Activated CD4-positive, alpha-beta T cell treated with anti-CD3 and anti-CD28 coated beads, Interleukin-2, amount 10 ng/mL, durations not matched to agents 24 days and 14 days (primary cell): ENCODE results near the gene TMEM269. TPM values are rescaled to one million over a fixed set of nuclear protein-coding genes. Genes with fewer than 3 reads are reported as not detected.

Experiments
- DNase-seq: peaks from one replicate; pipeline ENCODE4 v3.0.0; 2022
- H3K27ac Mint-ChIP-seq: one replicate; pipeline ENCODE4 v1.8.0; 2022; ENCODE audit warnings: mild to moderate bottlenecking, mixed read lengths
- H3K27me3 Mint-ChIP-seq: one replicate; pipeline ENCODE4 v1.8.0; 2022; ENCODE audit warnings: mixed read lengths
- H3K36me3 Mint-ChIP-seq: one replicate; pipeline ENCODE4 v1.8.0; 2022; ENCODE audit warnings: low read depth, mild to moderate bottlenecking, mixed read lengths
- H3K4me1 Mint-ChIP-seq: one replicate; pipeline ENCODE4 v1.8.0; 2021; ENCODE audit warnings: mixed read lengths
- H3K4me3 Mint-ChIP-seq: one replicate; pipeline ENCODE4 v1.8.0; 2022; ENCODE audit warnings: mild to moderate bottlenecking, moderate library complexity, mixed read lengths
- H3K9me3 Mint-ChIP-seq: one replicate; pipeline ENCODE4 v1.8.0; 2021; ENCODE audit warnings: mixed read lengths
- intact Hi-C: fragments of 100-400 bp; cut with micrococcal nuclease; formaldehyde crosslinking; loops from one replicate; pipeline ENCODE4 v1.15.1; 2023
- total RNA-seq: library from RNA; stranded (reverse); gene quantifications from 2 replicates; pipeline ENCODE4 v1.2.3, GENCODE V29; 2022

TMEM269 gene
- total RNA-seq, 1 donor from 2014 or later, result not detected

DNA sequence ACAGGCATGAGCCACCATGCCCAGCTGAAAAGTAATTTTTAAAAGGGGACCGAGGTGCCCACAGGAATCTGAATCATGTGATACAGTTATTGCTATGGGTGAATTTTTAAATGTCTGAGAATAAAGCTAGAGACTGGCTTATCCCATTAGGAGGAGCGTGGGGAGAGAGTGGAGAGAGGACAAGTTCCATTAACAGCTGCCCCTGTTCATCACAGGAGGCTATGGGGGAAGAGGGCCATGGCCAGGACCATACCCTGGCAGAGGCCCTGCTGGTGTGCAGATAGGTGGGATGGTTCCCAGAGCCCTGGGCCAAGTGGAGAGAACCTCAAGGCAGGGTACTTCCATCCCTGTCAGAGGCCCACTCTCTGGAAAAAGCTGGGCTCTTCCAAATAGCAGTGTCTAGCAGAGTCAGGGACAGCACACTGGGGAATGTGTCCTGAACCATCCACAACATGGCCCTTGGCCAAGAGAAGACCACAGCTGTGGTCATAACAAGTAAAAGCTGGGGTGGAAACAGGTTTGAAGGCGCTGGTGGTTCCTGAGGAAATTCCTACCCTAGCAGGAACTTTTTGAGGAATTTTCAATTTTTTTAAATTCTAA is 48.0 kb downstream of the TMEM269 start:
- intact Hi-C loops, result no loop called here
- H3K4me3 Mint-ChIP-seq, result no peak overlapping the region
- no peak for DNase-seq
- no peaks in the 10 kb centered on the region for H3K9me3 Mint-ChIP-seq
- H3K27me3 Mint-ChIP-seq, result no peaks in the 10 kb centered on the region
- no peak overlapping the region for H3K27ac Mint-ChIP-seq
- H3K4me1 Mint-ChIP-seq, result no peaks in the 10 kb centered on the region
- H3K36me3 Mint-ChIP-seq, result no peaks in the 10 kb centered on the region

DNA sequence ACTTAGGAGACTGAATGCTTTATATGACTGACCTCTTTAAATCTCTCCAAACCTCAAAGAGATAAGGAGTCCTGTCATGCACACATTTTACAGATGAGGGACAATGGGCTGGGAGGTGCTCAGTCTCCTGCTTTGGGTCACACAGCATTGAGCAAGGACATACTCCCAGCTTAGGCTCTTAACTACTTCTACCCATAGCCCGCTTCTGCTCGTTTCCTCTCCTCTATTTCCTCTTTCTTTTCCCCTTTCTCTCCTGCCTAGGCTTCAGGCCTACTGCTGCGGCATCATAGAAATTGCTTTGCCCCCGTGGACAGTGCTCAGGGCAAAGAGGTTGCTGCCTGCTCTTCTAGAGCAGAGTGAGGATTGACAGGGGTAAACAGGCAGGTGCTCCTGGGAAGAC is 49.2 kb downstream of the TMEM269 start:
- H3K4me1 Mint-ChIP-seq, result no peaks in the 10 kb centered on the region
- H3K27me3 Mint-ChIP-seq, result no peaks in the 10 kb centered on the region

DNA sequence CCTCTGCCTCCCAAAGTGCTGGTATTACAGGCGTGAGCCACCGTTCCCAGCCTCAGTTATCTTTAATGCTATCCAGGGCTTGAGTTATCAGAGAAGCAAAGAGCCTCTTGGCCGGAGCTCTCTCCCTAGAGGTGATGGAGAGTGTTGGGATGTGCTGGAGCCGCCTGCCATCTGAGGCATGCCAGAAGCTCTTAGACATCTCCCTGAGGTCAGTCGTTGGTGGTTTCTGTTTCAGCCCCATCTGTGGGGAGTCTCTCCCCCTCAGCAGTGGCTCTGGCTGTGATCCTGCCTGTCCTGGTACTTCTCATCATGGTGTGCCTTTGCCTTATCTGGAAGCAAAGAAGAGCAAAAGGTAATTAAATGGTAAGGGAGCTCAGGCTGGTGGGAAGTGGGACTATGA is 50.0 kb downstream of the TMEM269 start:
- no peaks in the 10 kb centered on the region for H3K4me1 Mint-ChIP-seq

More for the DNA sequence above, 49.2 kb downstream of the TMEM269 start:
- no peak overlapping the region for H3K4me3 Mint-ChIP-seq
- no peaks in the 10 kb centered on the region for H3K9me3 Mint-ChIP-seq
- intact Hi-C loops, result no loop called here
- no peak overlapping the region for H3K27ac Mint-ChIP-seq
- H3K36me3 Mint-ChIP-seq, result no peaks in the 10 kb centered on the region
- no peak for DNase-seq

DNA sequence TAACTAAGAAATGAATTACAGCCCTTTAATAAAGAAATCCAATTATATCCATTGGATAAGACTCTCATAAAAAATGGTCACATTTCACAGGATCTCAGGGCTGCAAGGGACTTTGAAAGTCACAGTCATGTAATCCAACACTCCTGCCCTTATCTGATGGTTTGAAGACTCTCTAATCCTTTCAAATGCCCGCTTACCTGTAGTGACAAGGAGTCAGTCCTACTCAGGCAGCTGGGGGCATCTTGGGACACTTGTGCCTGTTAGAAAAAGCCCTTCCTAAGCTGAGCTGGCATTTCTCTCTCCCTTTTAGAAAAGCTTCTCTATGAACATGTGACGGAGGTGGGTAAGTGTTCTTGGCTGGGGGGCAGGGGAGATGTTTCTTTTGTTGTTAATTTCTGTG is 50.6 kb downstream of the TMEM269 start:
- Mint-ChIP-seq H3K27ac (no peak overlapping the region), H3K4me3 (no peak overlapping the region), H3K36me3 (no peaks in the 10 kb centered on the region), H3K4me1 (no peaks in the 10 kb centered on the region), H3K27me3 (no peaks in the 10 kb centered on the region), H3K9me3 (no peaks in the 10 kb centered on the region)
- intact Hi-C loops, result no loop called here
- DNase-seq, result no peak

More for the DNA sequence above, 50.0 kb downstream of the TMEM269 start:
- Mint-ChIP-seq H3K27me3 (no peaks in the 10 kb centered on the region), H3K27ac (no peak overlapping the region), H3K9me3 (no peaks in the 10 kb centered on the region), H3K4me3 (no peak overlapping the region), H3K36me3 (no peaks in the 10 kb centered on the region)
- intact Hi-C loops, result no loop called here
- DNase-seq, result no peak

DNA sequence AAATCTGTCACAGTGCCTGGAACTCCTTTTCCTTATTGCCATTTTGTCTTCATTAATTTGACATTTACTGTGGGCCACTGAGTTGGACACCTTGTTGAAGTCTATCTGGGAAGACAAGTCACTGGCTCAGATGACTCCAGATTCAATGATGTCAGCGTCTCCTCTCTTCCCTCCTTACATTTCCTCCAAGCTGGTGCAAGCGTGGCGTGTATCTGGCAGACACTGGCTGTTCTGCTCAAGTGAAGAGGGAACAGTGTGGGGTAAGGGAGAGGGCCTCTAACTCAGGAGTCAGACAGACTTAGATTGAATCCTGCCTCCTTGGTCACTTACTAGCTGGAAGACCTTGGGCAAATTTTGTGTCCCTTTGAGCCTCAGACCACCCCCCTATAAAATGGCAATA is 52.9 kb downstream of the TMEM269 start:
- no peaks in the 10 kb centered on the region for H3K9me3 Mint-ChIP-seq
- H3K27me3 Mint-ChIP-seq, result no peaks in the 10 kb centered on the region
- H3K4me3 Mint-ChIP-seq, result no peak overlapping the region
- no peak overlapping the region for H3K27ac Mint-ChIP-seq
- DNase-seq, result no peak
- no peaks in the 10 kb centered on the region for H3K36me3 Mint-ChIP-seq
- intact Hi-C loops, result no loop called here
- no peaks in the 10 kb centered on the region for H3K4me1 Mint-ChIP-seq

DNA sequence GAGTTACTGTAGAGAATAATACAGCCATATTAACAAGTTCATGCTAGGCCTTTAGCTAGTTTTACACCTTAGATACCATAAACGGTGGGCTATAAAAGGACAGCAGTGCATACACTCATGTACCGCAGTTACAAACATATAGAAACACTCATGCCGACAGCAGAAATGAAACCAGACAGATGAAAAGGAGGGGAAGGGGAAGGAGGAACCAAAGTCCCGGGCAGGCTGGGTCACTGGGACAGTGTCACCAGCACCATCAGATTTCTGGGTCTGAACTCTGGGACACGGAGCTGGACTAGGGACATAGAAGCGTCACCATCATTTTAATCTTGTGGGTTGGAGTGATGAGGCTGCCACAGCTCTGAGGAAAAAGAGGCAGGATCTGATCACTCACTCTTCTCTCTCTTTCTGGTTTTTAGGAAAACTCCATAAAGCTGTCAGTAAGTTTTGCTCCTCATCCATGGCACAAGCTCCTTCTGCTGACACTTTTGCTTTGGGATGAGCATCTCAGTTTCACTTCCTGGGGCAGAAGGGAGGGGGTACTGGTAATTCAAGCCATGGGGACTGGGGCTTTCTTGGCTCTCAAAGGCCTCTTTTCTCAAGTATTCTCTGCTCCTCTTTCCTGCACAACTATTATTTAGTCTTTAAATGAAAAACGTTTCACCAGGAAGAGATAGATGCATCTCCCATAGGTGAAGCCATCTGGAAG is 53.8 kb downstream of the TMEM269 start:
- Mint-ChIP-seq H3K9me3 (no peaks in the 10 kb centered on the region), H3K36me3 (peaks cover 2% of the 10 kb centered on the region), H3K27me3 (no peaks in the 10 kb centered on the region), H3K4me3 (no peak overlapping the region), H3K4me1 (no peaks in the 10 kb centered on the region), H3K27ac (no peak overlapping the region)
- DNase-seq, result no peak
- intact Hi-C loops, result no loop called here

DNA sequence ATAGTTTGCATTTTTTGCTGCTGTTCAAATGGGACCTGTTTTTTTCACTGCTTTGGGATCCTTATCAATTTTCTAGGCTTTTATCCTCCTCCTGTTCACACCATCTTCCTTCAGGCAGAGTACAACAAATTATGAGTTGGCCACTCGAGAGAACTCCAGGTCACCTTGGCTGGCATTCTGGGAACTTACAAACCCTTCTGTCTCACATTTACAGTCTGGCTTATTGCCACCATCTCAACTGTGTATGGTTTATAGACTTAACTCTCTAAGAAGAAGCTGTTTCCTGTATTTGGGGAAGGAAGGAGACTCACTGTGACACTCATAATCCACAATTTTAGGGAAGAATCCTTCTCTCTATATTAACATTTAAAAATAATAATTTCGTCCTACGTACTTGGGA is 56.2 kb downstream of the TMEM269 start:
- Mint-ChIP-seq H3K9me3 (no peaks in the 10 kb centered on the region), H3K36me3 (peaks cover 2% of the 10 kb centered on the region), H3K4me1 (peaks cover 6% of the 10 kb centered on the region), H3K27me3 (no peaks in the 10 kb centered on the region), H3K27ac (no peak overlapping the region), H3K4me3 (no peak overlapping the region)
- DNase-seq, result no peak
- intact Hi-C loops, result loop anchor here (10.0 kb wide), 3 partner anchors 156 to 494 kb away; partner anchors contain the start of genes CCDC30, MPL and YBX1

DNA sequence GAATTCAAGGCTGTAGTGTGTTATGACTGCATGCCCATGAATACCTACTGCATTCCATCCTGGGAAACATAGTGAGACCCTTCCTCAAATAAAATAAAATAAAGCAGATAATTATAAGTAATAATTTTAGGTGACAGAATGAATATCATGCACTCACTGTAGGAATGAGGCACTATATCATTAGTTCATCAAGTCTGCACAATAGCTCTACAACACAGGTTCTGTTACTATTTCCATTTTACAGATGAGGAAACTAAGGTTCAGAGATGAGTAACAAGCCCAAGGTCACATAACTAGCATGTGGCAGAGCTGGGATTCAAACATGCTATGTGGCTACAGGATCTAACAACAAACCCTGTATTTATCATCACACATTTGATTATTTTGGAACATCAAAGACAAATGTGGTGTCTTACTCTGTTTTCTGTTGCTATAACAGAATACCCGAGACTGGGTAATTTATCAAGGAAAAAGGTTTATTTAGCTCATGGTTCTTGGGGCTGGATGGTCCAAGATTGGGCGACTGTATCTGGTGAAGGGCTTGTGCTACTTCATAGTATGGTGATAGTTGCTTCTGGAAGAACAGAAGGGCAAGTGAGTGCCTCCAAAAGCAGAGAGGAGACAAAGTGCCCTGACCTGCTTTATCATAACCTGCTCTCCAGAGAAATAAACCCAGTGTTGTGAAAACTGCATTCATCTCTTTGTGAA is 56.8 kb downstream of the TMEM269 start:
- intact Hi-C loops, result loop anchor here (10.0 kb wide), 3 partner anchors 157 to 493 kb away; partner anchors contain the start of genes CCDC30, MPL and YBX1
- peaks cover 2% of the 10 kb centered on the region for H3K36me3 Mint-ChIP-seq
- peaks cover 7% of the 10 kb centered on the region for H3K4me1 Mint-ChIP-seq
- DNase-seq, result no peak
- H3K4me3 Mint-ChIP-seq, result no peak overlapping the region
- H3K27me3 Mint-ChIP-seq, result no peaks in the 10 kb centered on the region
- H3K27ac Mint-ChIP-seq, result no peak overlapping the region
- H3K9me3 Mint-ChIP-seq, result no peaks in the 10 kb centered on the region

DNA sequence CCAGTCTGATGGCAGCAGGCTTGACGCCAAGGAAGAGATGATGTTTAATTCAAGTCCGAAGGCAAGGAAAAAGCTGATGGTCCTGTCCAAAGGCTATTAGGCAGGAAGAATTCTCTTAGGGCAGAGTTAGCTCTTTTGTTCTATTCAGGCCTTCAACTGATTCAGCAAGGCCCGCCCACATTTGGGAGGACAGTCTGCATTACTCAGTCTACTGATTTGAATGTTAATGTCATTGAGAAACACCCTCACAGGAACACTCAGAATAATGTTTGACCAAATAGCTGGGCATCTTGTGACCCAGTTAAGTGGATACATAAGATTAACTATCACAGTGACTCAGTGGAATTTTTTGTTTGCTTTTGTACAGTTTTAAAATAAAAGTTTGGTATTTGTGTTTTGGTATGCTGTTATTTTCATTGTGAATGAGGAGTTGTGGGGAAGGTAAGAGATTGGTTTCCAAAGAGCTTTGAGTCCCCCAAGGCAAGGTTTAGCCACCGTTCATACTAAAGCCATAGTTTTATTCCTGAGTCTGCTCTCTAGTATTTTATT is 59.9 kb downstream of the TMEM269 start:
- no peaks in the 10 kb centered on the region for H3K9me3 Mint-ChIP-seq
- H3K4me1 Mint-ChIP-seq, result peaks cover 28% of the 10 kb centered on the region
- no peak overlapping the region for H3K27ac Mint-ChIP-seq
- no peak for DNase-seq
- H3K36me3 Mint-ChIP-seq, result peaks cover 9% of the 10 kb centered on the region
- no peaks in the 10 kb centered on the region for H3K27me3 Mint-ChIP-seq
- H3K4me3 Mint-ChIP-seq, result no peak overlapping the region
- intact Hi-C loops, result loop anchor here (10.0 kb wide), 3 partner anchors 160 to 490 kb away; partner anchors contain the start of genes CCDC30, MPL and YBX1

DNA sequence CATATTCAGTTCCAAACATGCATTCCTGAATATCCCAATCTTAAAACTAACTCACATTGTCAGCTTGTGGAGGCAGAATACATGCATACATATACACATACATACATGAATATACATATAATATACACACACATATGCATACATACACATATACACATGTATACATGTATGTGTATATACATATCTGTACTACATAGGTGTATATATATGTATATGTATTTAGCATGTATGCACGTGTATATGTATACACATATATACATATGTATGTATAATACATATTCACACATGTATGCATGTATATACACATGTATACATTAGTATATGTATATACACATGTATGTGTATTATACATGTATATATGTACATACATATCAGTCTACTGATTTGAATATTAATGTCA is 60.4 kb downstream of the TMEM269 start:
- Mint-ChIP-seq H3K4me3 (no peak overlapping the region), H3K36me3 (peaks cover 15% of the 10 kb centered on the region), H3K27ac (no peak overlapping the region), H3K27me3 (no peaks in the 10 kb centered on the region), H3K9me3 (no peaks in the 10 kb centered on the region), H3K4me1 (peaks cover 31% of the 10 kb centered on the region)
- DNase-seq, result no peak
- intact Hi-C loops, result loop anchor here (10.0 kb wide), 3 partner anchors 160 to 490 kb away; partner anchors contain the start of genes CCDC30, MPL and YBX1

DNA sequence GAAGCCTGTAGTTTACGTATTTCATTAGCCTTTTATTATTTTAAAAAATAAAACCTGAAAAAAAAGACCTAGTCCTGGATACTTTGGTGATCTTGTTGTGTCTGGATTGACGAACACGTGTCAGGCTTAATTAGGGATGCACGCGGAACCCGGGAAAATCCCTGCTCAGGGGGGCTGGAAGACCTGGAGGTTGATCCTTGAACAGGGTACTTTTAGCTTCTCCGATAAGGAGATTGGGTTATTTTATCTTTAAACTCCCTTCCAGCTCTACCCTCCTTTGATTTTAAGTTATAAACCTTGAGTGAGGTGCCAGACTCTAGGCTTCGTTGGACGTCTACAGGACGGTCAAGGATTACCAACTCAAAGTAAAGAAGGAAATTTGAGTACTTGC is 61.1 kb downstream of the TMEM269 start:
- H3K4me3 Mint-ChIP-seq, result peak overlapping the region; percentile 96
- no peaks in the 10 kb centered on the region for H3K9me3 Mint-ChIP-seq
- H3K36me3 Mint-ChIP-seq, result peaks cover 21% of the 10 kb centered on the region
- intact Hi-C loops, result loop anchor here (1.0 to 10.0 kb wide), 7 partner anchors 29 to 543 kb away; partner anchors contain the start of genes C1orf50, CCDC30, ERMAP and MED8
- DNase-seq, result no peak
- H3K27ac Mint-ChIP-seq, result peak overlapping the region; percentile 84
- no peaks in the 10 kb centered on the region for H3K27me3 Mint-ChIP-seq
- H3K4me1 Mint-ChIP-seq, result peaks cover 31% of the 10 kb centered on the region

DNA sequence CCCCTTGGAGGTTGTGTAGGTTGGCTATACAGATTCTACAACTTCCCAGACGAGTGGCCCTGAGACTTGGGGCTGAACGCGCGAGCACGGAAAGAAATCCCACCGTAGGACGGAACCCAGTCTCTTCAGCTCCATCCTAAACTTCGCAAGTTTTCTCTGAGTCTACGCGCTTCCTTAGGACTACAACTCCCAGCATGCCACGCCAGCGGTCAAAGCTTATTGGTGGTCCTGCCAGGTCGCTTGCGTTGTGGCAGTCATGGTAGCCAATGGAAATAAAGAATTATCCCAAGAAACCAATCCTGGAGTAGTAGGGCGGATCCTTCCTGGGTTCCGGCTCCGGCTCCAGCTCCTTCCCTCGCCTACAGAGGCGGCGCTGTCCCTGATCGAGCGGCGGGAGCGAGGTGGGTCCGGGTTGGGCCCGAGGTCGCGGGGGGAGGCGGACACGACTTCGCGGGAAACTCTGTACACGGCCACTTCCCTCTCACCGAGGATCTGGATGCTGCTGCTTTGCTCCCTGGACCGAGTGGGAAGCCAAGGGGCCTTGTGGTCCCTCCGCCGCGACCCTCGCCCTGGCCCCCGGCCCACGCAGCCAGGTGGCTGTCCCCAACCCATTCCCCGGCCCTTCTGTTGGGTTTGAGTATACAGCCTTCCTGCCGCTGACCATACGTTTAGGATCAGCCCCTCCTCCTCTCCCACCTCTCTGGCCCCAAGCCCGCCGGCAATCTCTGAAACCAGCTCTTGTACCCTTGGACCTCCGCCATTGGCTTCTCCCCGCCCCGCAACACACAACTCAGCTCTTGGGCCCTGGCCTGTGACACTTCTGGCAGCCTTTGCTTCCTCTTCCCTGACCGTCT is 61.7 kb downstream of the TMEM269 start, which contains the start of gene ZNF691:
Gene ZNF691 (plus strand): TSS at position 357 of the 854 bp plus-strand sequence. CDS start 3,046 bp downstream, outside the sequence.
- Mint-ChIP-seq H3K27ac (peak within 1 kb of the TSS; percentile 84), H3K9me3 (no peaks in the 10 kb centered on the region), H3K36me3 (peaks cover 28% of the 10 kb centered on the region), H3K4me3 (peak within 1 kb of the TSS; percentile 96), H3K27me3 (no peaks in the 10 kb centered on the region), H3K4me1 (peaks cover 31% of the 10 kb centered on the region)
- intact Hi-C loops, result loop anchor here (1.0 to 10.0 kb wide), 7 partner anchors 29 to 543 kb away; partner anchors contain the start of genes C1orf50, CCDC30, ERMAP and MED8
- DNase-seq, result peak; percentile 96
